GM21723 (cell line): ENCODE results near the gene RAB36.

ENCODE experiments used
- ATAC-seq: cut with Tn5 transposase; IDR thresholded peaks from one replicate; pipeline ENCODE4 v1.9.1; 2021; ENCODE audit warnings: mild to moderate bottlenecking, moderate library complexity; ENCODE audit not compliant: unreplicated experiment

RAB36 gene, protein sequence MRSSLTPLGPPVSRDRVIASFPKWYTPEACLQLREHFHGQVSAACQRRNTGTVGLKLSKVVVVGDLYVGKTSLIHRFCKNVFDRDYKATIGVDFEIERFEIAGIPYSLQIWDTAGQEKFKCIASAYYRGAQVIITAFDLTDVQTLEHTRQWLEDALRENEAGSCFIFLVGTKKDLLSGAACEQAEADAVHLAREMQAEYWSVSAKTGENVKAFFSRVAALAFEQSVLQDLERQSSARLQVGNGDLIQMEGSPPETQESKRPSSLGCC

DNA sequence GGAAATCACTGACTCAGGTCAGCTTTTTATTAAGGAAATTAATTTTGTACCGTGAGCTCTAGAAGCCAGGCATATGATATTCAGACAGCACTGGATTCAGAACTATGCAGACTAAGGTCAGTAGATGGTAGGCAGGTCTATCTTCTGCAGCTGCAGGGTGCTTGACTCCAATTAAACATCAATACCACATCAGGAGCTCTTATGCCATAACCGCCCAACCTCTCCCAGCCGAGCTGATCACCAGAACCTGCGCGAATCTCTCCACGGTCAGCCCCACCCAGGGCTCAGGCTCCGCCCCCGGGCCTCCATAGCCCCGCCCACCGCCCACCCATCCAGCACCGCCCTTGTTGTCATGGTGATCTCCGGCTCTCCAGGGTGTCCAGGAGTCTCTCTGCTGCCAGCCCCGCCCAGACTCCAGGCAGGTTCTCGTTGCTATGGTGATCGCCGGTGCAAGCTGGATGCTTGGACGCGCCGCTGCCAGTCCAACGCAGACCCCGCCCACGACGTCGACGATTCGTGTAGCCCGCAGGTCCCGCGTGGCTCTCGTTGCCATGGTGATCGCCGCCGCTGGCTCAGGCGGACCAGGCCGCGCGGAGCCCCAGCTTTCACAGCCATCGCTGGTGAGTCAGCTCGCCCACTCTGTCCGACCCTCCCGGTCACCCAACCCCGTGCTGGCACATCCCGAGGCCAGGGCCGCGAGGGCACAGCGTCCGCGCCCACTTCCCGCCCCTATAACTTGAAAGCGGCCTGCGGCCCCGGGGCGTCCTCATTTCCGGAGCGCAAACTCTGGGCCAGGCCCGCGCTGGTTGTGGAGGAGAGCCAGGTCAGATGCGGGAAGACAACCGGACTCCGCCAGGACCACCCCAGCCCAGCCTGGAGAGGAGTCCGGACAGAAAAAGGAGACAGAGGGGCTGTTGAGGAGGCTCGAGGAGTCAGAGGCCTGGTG, at the start of gene RAB36:
TSS of gene RAB36 (plus strand) at position 546 of the 946 bp plus-strand sequence. CDS start 1,140 bp downstream, outside the sequence.
- no peak for ATAC-seq

DNA sequence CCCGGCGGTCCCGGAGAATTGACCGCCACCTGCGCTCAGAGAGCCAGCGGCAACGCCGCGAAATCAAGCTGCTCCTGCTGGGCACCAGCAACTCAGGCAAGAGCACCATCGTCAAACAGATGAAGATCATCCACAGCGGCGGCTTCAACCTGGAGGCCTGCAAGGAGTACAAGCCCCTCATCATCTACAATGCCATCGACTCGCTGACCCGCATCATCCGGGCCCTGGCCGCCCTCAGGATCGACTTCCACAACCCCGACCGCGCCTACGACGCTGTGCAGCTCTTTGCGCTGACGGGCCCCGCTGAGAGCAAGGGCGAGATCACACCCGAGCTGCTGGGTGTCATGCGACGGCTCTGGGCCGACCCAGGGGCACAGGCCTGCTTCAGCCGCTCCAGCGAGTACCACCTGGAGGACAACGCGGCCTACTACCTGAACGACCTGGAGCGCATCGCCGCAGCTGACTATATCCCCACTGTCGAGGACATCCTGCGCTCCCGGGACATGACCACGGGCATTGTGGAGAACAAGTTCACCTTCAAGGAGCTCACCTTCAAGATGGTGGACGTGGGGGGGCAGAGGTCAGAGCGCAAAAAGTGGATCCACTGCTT, 49.4 kb upstream of the RAB36 start:
- ATAC-seq: no peak

DNA sequence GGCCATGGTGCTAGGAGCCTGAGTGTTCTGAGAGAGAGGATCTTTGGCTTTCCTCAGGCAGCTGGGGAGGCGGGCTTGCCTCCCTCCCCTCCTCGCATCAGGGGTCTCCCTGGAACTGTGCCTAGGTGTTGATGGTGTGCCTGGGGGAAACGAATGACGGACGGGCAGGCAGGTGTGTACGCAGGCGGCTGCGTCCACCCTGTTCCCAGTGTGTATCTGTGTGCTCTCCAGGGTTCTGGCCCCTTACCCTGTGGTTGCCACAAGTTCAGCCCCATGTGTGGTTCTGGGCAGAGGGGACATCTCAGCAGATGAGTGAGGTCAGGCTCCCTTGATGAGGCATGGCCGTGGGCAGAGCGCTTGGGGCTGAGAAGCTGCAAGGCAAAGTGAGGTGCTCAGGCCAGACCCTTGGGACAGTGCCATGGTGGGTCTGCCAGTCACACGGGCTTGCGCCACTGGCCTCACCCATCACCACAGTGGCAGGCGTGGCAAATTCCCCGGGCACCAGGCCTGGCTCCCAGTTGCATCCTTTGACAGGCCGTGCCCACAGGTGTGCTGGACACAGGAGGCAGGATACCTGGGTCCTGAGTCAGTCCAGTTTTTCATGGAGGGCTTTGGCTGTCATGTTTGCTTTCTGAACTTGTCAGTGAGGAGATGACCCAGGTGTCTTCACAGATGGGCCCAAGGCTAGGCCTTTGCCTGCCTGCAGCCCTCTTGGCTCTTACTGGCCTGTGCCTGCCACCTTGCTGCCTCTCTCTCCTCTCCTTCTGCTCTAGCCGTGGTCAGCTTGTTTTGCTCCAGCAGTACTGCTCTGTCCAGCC, 47.7 kb upstream of the RAB36 start:
- ATAC-seq: no peak

DNA sequence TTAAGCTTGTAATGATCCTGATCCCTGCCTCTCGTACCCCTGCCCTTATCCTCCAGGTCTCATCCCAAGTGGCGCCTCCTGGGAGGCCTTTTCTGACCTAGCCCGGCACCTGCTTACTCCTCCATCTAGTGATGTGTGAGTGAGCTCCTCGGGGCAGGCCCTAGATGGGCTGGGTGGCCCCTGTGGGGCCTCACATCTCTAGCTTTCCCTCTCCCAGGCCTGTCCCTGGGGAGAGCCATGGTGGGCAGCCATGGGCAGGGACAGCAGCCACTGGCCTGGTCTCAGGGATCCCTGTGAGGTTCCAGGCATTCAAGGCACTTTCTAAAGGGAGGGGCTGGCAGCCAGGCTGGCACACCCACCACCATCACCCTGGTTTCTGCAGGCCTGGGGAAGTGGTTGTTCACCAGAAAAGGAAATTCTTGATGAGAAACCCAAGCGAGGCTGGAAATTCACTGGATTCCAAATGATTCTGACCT, 47.0 kb upstream of the RAB36 start:
- no peak for ATAC-seq

DNA sequence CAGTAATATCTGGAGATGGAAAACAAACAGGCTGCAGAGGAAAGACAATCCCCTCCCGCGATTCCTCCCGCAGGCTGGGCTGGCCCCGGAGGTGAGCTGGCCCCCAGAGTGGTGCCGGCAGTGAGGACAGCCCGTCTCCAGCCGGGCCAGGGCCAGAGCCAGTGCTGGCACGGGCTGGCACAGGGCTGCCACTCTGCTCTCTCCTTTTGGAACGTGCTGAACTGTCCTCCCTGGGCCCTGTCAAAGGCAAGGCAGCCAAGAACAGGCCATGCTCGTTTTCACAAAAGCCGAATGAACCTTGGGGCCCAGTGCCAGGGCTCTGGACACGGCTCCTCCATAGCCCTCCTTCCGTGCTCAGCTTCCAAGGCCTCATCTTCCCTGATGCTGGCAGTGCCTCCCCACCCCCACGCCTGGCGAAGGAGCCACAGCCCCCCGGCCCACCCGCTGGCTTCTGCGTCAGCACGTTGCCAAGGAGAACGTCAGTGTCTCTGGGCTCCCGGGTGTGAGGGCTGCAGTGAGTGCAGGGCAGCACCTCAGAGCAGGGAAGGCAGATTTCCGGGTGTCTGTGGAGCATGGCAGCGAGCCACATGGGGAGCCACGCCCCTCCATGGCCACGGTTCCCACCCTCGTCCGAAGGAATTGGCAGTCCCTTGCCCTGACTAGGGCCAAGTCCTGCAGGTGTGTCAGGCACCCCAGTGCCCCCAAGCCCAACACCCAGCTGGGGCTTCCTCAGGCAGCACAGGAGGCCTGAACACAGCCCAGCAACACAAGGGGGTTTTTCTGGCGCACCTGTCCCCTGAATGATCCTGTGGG, 46.4 kb upstream of the RAB36 start:
- ATAC-seq: no peak

DNA sequence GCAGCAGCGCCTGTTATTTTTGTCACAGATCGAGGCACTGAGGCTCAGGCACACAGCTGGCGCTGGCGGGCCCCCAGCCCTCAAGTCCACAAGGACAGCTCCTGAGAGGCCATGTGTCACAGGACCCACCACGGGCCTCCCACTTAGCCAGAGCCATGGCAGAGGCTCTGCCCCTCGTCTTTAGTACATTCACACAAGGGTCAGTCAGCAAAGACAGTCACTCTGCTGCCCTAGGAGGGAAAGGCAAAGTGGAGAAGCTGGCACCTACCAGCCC, 45.8 kb upstream of the RAB36 start:
- no peak for ATAC-seq

DNA sequence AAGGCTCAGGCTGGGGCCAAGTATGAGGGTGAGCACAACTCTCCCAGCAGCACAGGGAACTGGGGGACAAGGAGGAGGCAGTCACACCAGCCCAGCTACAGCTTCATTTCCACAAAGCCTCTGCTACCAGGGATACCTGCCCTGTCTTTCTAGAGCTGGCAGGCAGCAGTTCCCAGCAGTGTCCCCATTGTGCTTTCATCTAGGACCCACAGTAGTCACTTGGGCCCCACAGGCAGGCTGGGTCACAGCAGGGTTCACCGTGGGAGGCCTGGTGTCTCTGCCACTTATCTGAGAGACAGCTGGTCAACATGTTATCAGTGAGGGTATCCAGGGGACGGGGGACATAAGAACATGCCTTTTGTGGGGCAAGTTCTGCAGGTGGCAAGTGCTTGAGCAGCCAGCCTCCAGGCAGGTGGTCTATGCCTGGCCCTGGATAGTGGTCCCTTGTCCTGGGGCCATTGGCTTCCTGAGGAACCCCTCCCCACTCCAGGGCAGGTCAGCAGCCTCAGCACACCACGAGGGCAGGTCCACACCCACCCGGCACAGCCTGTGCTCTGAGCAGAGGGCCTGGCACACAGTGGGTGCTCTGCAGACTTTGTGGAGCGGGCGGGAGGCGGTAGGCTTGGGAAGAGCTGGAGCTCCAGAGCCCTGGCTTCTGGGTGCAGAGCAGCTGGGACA, 45.0 kb upstream of the RAB36 start:
- no peak for ATAC-seq

DNA sequence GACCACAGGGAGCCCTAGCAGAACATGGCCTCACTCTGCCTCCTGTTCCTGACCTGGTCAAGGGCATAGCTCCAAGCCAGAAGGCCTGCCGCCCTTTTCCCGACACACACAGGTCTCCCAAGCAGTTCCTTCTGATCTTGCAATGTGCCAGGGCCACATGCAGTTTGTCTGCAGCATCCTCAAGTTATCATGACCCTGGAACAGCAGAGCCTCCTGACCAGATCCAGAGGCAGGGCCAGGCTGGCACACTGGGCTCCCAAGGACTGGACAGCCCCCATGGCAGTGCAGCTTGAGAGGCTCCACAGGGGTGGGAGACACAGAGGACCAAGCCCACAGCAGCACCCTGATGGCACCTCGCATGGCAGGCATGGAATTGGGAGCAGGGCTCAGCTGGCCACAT, 43.8 kb upstream of the RAB36 start:
- no peak for ATAC-seq

DNA sequence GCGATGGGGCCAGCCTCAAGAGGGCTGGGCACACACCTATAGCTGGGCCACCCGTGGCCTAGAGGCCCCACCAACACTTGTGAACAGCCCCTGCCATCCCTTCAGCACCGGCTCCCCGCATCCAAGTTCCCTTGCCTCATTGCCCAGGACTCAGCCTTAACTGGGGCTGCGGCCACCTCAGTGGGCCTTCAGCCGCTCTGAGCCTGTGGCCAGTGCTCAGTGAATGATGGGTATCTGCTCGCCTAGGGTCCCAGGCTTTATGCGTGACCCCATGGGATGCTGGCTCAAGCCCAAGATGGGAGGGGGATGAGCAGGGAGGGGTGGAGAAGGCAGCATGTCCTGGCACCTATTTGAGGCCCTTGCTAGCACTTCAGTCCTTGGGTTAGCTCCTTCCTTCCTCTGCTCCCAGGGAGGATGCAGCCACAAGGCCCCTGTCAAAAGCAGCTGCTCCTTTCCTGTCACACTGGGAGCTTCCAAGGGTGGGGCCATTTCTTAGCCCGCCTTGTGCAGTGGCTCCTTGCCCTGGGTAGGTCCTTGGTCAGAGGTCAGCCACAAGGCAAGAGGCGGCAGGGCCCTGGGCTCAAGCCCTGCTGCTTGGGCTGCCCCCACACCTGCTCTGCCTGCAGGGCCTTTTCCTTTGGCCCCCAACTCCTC, 43.1 kb upstream of the RAB36 start:
- no peak for ATAC-seq

DNA sequence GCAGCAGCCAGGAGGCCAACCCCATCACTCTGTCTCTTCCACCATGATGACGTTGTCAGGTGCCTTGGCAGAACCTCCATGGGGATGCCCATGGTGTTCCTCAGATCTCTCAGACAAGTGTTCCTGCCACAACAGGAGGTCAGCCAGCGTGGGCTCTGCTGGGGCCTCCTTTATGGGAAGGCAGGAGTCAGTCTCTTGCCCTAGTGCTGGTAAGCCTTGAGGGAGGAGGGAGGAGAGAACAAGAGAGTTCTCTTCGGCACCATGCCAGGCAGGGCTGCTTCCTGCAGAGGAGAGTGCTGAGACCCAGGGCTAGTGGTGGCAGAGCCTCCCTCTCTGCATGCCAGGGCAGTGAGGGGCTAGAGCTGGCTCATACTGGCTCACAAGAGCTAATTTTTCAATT, 42.5 kb upstream of the RAB36 start:
- no peak for ATAC-seq

DNA sequence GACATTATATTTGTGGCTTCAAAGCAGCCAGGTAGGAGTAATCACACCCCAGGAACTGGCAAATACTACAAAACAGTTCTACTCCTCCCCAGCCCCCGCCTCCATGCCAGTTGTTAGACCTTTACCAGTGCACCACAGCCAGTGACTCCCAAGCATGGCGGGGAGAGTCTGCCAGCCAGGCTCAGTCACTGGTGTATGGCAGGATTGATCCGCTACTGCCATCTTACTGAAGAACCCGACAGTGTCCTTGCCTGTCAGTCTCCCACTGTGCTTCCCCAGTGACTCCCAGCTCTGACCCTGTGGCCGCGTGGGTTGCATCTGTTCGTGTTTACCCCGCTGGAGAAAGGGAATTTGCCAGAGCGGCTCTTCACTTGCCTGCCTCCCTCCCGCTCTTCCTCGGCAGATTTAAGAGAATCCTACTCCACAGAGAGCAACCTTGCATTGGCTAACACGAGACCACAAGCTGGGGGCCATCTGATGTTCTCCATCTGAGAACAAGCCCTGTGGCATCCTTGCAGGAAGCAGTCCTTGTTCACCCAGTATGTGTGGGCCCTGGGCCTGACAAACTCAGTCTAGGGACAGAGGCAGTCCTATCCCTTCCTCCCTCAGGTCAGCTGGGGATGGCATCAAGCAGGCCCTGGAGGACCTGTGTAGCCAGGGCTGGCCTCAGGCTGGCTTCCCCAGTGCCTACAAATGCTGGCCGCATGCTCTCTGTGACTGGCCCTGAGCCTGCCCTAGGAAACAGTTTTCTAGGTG, 41.9 kb upstream of the RAB36 start:
- ATAC-seq: no peak

DNA sequence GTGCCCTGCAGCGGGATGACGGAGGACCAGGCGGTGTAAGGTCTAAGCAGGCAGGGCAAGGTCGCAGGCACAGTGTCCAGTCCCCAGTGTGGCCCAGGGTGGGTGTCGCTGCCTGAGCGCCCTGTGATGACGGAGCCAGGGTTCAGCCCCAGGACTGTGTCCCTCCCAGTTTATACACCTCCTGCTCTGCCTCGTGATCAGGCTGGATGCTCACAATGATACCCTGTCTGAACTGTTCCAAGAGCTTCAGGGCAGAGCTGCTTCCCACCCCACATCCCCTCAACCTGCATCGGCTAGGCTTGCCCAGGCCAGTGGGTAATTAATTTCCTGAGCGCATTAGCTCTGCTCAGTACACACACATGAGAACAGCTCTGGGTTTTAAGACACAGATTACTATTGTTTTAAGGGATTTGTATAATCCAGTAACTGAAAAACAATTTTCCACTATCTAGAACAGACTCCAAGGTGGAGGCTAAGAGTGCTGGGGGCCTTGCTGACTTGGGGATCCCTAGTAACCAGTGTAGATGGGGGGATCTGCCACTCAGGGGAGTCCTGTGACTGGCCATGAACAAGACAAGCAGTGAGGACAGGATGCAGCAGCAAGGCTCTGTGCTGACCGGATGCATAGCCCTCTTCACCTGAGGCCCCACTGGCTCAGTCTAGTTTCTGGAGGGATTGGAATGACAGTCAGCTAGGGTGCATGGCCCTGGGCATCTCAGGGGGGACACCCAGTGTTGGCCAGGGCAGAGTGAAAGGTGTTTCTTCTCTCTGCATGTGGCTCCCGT, 40.9 kb upstream of the RAB36 start:
- no peak for ATAC-seq

DNA sequence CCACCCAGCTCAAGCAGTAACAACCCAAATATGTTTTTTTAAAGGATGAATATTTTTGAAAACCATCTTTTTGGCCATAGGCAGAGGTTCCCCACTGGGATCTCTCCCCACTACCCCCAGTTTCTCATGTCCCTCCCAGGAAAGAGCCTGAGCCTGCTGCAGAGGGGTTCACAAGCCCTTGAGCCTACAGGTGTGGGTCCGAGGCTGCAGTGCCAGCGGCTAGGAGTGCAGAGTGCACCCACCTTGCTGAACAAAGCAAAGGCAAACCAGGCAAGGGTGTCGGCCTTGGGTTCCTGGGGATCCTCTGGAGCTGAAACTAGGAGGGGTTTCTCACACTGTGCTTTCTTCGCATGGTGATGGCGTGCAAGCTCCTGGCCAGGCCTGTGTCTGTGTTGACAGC, 40.0 kb upstream of the RAB36 start:
- no peak for ATAC-seq

DNA sequence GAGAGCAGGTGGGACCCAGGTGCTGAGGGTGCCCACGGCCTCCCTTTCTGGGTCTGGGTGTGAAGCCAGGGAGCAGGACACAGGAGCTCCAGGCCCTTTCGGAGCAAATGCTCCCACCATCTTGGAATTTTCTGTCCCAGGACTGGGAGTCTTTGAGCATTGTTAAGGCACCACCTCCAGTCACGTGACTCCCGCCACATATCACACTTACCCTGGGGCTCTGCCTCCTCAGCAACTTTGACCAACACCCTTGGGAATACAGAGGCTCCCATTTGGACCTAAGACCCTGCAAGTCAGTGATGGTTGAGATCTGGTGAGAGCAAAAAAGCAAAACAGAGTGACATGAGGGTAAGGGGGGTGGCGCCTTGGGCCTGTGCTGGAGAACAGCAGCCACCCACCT, 39.4 kb upstream of the RAB36 start:
- ATAC-seq: no peak

DNA sequence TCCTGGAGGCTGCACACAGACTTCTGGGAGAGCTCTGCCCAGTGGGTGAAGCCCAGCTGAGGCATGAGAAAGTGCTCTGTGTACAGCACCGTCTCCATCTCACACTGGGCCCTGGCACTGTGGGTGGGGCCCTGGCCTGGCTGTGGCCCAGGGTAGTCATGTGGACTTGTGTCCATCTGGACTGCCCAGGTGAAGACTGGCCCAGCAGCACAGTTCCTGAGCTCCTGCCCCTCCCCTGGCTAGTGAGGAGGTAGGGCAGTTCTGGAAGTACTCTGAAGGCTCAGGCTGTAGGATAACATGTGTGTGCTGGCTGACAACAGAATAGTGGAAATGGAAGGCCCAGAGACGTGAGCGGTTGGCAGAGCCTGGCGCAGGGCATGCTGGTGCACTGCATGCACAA, 38.9 kb upstream of the RAB36 start:
- no peak for ATAC-seq

DNA sequence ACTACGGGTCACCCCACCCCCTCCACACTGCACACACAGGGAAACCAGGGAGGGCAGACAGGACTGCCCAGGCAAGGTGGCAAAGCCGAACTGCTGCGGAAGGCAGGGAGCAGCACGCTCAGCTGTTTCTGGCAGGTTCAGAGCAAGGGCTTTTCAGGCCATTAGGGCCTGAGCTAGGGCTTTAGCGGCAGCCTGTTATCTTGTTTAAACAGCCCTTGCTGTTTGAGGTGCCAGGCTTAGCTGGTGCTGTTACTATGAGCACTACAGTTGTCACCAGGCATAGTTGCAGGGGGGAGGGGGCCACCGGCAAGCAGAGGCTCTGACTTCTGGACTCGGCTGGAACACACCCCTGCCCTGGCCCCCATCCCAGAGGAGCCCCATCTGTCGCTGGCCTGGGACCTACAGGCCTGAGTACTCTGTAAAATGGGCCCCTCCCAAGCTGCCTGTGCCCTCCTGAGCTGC, 38.3 kb upstream of the RAB36 start:
- no peak for ATAC-seq

DNA sequence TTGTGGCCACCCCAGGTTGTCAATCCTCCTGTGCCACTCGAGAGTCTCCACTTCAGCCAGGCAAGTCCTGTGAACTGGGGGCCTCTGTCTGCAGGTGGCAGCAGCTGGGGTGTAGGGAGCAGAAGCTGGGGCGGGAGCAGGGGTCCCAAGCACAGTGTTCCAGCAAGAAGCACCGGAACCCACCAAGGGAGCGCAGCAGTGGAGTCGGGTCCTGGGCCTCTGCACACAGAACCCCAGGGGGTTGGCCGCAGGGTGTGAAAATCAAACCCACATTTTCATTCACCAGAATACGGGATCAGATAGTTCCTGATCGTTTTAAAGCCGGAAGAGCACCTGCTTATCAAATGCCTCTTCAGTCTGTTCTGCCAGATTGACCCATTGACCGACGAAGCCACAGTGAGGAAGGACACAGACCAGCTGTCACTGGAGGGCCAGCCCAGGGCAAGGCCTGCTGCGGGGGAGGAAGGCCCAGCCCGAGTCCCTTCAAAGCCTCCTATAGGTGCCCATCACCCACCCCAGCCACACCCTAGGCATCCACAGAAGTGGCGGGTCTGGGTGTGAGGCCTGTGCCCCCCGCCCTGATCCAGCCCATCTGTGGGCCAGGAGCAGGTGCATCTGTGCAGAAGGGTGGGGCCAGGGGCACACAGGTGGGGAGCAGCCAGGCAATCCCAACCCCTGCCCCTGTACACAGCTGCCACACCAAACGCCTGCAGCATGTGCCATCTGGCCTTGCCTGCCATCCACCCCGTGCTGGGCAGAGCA, 37.6 kb upstream of the RAB36 start:
- no peak for ATAC-seq
